Chondrocyte (in vitro differentiated cells): ENCODE results near the gene NDUFB5. TPM values are rescaled to one million over a fixed set of nuclear protein-coding genes. Genes with fewer than 3 reads are reported as not detected.

Source experiments
- DNase-seq: peaks from one replicate; pipeline ENCODE4 v3.0.0; 2021; ENCODE audit warnings: mixed read lengths, low spot score
- H3K27ac Mint-ChIP-seq: one replicate; pipeline ENCODE4 v1.8.0; 2021; ENCODE audit warnings: mild to moderate bottlenecking, moderate library complexity, mixed read lengths; ENCODE audit not compliant: unreplicated experiment
- H3K27me3 Mint-ChIP-seq: 2 replicates; pipeline ENCODE4 v1.8.0; 2021; ENCODE audit warnings: low read depth, mixed read lengths
- H3K36me3 Mint-ChIP-seq: 2 replicates; pipeline ENCODE4 v1.8.0; 2021; ENCODE audit warnings: low read depth, mixed read lengths
- H3K4me1 Mint-ChIP-seq: 2 replicates; pipeline ENCODE4 v1.8.0; 2021; ENCODE audit warnings: low read depth, mild to moderate bottlenecking, mixed read lengths
- H3K4me3 Mint-ChIP-seq: one replicate; pipeline ENCODE4 v1.8.0; 2021; ENCODE audit warnings: mild to moderate bottlenecking, moderate library complexity, mixed read lengths; ENCODE audit not compliant: unreplicated experiment
- H3K9me3 Mint-ChIP-seq: 2 replicates; pipeline ENCODE4 v1.8.0; 2021; ENCODE audit warnings: low read depth, mixed read lengths
- CTCF ChIP-seq: fragments of 200-600 bp; sonication (generic); IDR thresholded peaks from 2 replicates; pipeline ENCODE4 v1.5.0; 2021; ENCODE audit warnings: antibody characterized with exemption, mild to moderate bottlenecking, moderate library complexity
- total RNA-seq: library from RNA; stranded (reverse); gene quantifications from 3 replicates; pipeline ENCODE4 v1.2.1, GENCODE V29; 2021

Gene NDUFB5
- total RNA-seq, 1 donor from 2014 or later, result 58.5 TPM

- H3K4me3 Mint-ChIP-seq, result no peak overlapping the region
- no peaks in the 10 kb centered on the region for H3K36me3 Mint-ChIP-seq
- no peaks in the 10 kb centered on the region for H3K27me3 Mint-ChIP-seq
- H3K9me3 Mint-ChIP-seq, result no peaks in the 10 kb centered on the region
- H3K4me1 Mint-ChIP-seq, result peaks cover 41% of the 10 kb centered on the region
- H3K27ac Mint-ChIP-seq, result no peak overlapping the region
- DNase-seq, result no peak
- TF ChIP-seq CTCF, result no peak
Measured at GRCh38 chr3:179668429-179668828, 63.8 kb downstream of the NDUFB5 start.

- no peaks in the 10 kb centered on the region for H3K27me3 Mint-ChIP-seq
- H3K4me3 Mint-ChIP-seq, result no peak overlapping the region
- H3K9me3 Mint-ChIP-seq, result no peaks in the 10 kb centered on the region
- peaks cover 35% of the 10 kb centered on the region for H3K4me1 Mint-ChIP-seq
- no peak for TF ChIP-seq CTCF
- no peaks in the 10 kb centered on the region for H3K36me3 Mint-ChIP-seq
- DNase-seq, result no peak
- no peak overlapping the region for H3K27ac Mint-ChIP-seq
Measured at GRCh38 chr3:179670311-179670710, 65.7 kb downstream of the NDUFB5 start.

- Mint-ChIP-seq H3K4me3 (no peak overlapping the region), H3K27ac (no peak overlapping the region), H3K27me3 (no peaks in the 10 kb centered on the region), H3K36me3 (no peaks in the 10 kb centered on the region), H3K4me1 (peaks cover 27% of the 10 kb centered on the region), H3K9me3 (no peaks in the 10 kb centered on the region)
- DNase-seq, result no peak
- no peak for TF ChIP-seq CTCF
Measured at GRCh38 chr3:179671309-179671708, 66.7 kb downstream of the NDUFB5 start.

- H3K4me1 Mint-ChIP-seq, result peaks cover 22% of the 10 kb centered on the region
- no peaks in the 10 kb centered on the region for H3K9me3 Mint-ChIP-seq
- no peaks in the 10 kb centered on the region for H3K36me3 Mint-ChIP-seq
- no peaks in the 10 kb centered on the region for H3K27me3 Mint-ChIP-seq
- no peak for DNase-seq
- H3K4me3 Mint-ChIP-seq, result no peak overlapping the region
- TF ChIP-seq CTCF, result no peak
- H3K27ac Mint-ChIP-seq, result no peak overlapping the region
Measured at GRCh38 chr3:179671747-179672242, 67.2 kb downstream of the NDUFB5 start.

- Mint-ChIP-seq H3K4me3 (no peak overlapping the region), H3K4me1 (peaks cover 20% of the 10 kb centered on the region), H3K27ac (no peak overlapping the region), H3K27me3 (no peaks in the 10 kb centered on the region), H3K9me3 (no peaks in the 10 kb centered on the region), H3K36me3 (no peaks in the 10 kb centered on the region)
- no peak for TF ChIP-seq CTCF
- no peak for DNase-seq
Measured at GRCh38 chr3:179672918-179673317, 68.3 kb downstream of the NDUFB5 start.
